HG02798 (cell line): ENCODE measurements around the gene GET3.

ENCODE experiments used
- ATAC-seq: cut with Tn5 transposase; IDR thresholded peaks from one replicate; pipeline ENCODE4 v1.9.1; 2021; ENCODE audit warnings: mild to moderate bottlenecking; ENCODE audit not compliant: unreplicated experiment, poor library complexity

The GET3 gene

GRCh38 chr19:12778017-12778904 is 41.0 kb downstream of the GET3 start:
- no peak for ATAC-seq

- ATAC-seq = no peak
Observed at GRCh38 chr19:12778905-12779161, 41.5 kb downstream of the GET3 start.

- ATAC-seq = no peak
Observed at GRCh38 chr19:12779162-12779993, 42.1 kb downstream of the GET3 start.

- ATAC-seq = no peak
Observed at GRCh38 chr19:12782174-12782423, 44.8 kb downstream of the GET3 start.

- ATAC-seq = peak; percentile 63
Observed at GRCh38 chr19:12782424-12783290, 45.4 kb downstream of the GET3 start.

- ATAC-seq = no peak
Observed at GRCh38 chr19:12783291-12783848, 46.1 kb downstream of the GET3 start.

GRCh38 chr19:12783849-12784393 is 46.6 kb downstream of the GET3 start:
- ATAC-seq = no peak

GRCh38 chr19:12784394-12784870 is 47.1 kb downstream of the GET3 start:
- ATAC-seq = no peak

GRCh38 chr19:12784871-12785430 is 47.7 kb downstream of the GET3 start:
- ATAC-seq = no peak

GRCh38 chr19:12785431-12786031 is 48.2 kb downstream of the GET3 start:
- no peak for ATAC-seq

- ATAC-seq = no peak
Observed at GRCh38 chr19:12786141-12786870, 49.0 kb downstream of the GET3 start.

GRCh38 chr19:12786952-12787351 is 49.7 kb downstream of the GET3 start:
- ATAC-seq = no peak

- ATAC-seq = no peak
Observed at GRCh38 chr19:12787458-12787857, 50.2 kb downstream of the GET3 start.

- no peak for ATAC-seq
Observed at GRCh38 chr19:12788042-12788681, 50.9 kb downstream of the GET3 start.

GRCh38 chr19:12788682-12789097 is 51.4 kb downstream of the GET3 start:
- ATAC-seq = no peak

GRCh38 chr19:12789098-12789903 is 52.0 kb downstream of the GET3 start:
- no peak for ATAC-seq

- peak; percentile 48 for ATAC-seq
Observed at GRCh38 chr19:12789904-12790619, 52.8 kb downstream of the GET3 start.
